Cerebellar cortex (tissue), 1 donor: ENCODE results near the gene CAPN14.

Experiments
- DNase-seq: peaks from one replicate; pipeline ENCODE4 v3.0.0-alpha.2; 2015; ENCODE audit warnings: low spot score

Gene CAPN14

GRCh38 chr2:31241625-31242270 lies 24.4 kb upstream of the CAPN14 start:
- no peak for DNase-seq

- DNase-seq: no peak
These were observed 23.4 kb upstream of the CAPN14 start for GRCh38 chr2:31240381-31241365.

- no peak for DNase-seq
These were observed 22.4 kb upstream of the CAPN14 start for GRCh38 chr2:31239593-31240177.

GRCh38 chr2:31238906-31239592 lies 21.7 kb upstream of the CAPN14 start:
- DNase-seq: no peak

GRCh38 chr2:31238126-31238905 lies 21.0 kb upstream of the CAPN14 start:
- peak; percentile 61 for DNase-seq

- no peak for DNase-seq
These were observed 20.2 kb upstream of the CAPN14 start for GRCh38 chr2:31237348-31238017.

- no peak for DNase-seq
These were observed 19.3 kb upstream of the CAPN14 start for GRCh38 chr2:31236433-31237205.

GRCh38 chr2:31235504-31235902 lies 18.2 kb upstream of the CAPN14 start:
- peak; percentile 61 for DNase-seq

GRCh38 chr2:31234683-31235503 lies 17.6 kb upstream of the CAPN14 start:
- DNase-seq: no peak

GRCh38 chr2:31233741-31234682 lies 16.7 kb upstream of the CAPN14 start, which contains the start of gene EHD3:
EHD3 (plus strand) TSS chr2:31234152; CDS start chr2:31234622, 470 bp downstream.
- peak; percentile 97 for DNase-seq

- DNase-seq: no peak
These were observed 15.9 kb upstream of the CAPN14 start for GRCh38 chr2:31233231-31233630.

- DNase-seq: no peak
These were observed 15.3 kb upstream of the CAPN14 start for GRCh38 chr2:31232586-31232985.

- DNase-seq: no peak
These were observed 14.4 kb upstream of the CAPN14 start for GRCh38 chr2:31231571-31232302.

- no peak for DNase-seq
These were observed 13.4 kb upstream of the CAPN14 start for GRCh38 chr2:31230751-31231150.

GRCh38 chr2:31228717-31229116 lies 11.4 kb upstream of the CAPN14 start:
- no peak for DNase-seq

- DNase-seq: no peak
These were observed 10.4 kb upstream of the CAPN14 start for GRCh38 chr2:31227711-31228125.

GRCh38 chr2:31227110-31227509 lies 9.8 kb upstream of the CAPN14 start:
- no peak for DNase-seq
